GM19328 (cell line): ENCODE data around the gene CYB5B.

Experiments used
- ATAC-seq: cut with Tn5 transposase; IDR thresholded peaks from one replicate; pipeline ENCODE4 v1.9.1; 2021; ENCODE audit warnings: mild to moderate bottlenecking, moderate library complexity; ENCODE audit not compliant: unreplicated experiment

The CYB5B gene

DNA sequence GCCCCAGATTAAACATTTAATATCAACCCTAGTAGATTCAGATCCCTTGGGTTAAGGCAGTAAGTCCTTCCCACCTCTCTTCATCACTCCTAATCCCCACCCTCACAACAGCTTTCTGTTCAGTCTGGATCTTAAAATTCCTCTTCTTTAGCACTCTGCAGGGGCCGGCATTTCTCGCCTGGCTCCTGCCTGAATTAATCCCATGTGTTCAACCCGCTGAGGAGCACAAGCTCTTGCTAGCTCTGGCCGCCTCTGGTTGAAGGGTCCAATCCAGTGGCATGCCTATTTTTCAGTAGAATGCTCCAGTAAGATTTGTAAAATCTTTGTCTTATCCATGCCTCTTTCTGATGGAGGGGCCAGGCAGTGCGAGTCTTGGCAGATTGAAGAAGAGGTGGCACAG lies 59.2 kb downstream of the CYB5B start:
- ATAC-seq = no peak

- ATAC-seq = no peak
These were observed 60.9 kb downstream of the CYB5B start for GRCh38 chr16:69485361-69485760.

DNA sequence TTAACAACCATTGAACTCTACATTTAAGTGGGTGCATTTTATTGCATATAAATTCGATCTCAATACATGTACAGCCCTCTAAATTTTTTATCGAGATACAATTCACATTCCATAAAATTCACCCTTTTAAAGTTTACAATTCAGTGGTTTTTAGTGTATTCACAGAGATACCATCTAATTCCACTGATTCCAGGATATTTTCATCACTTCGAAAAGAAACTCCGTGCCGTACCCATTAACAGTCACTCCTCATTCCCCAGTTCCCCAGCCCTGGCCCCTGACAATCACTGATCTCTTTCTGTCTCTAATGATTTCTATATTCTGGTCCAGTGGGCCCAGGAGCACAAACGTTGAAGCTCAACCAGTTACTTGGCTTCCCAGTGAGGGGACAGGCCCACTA lies 61.4 kb downstream of the CYB5B start:
- ATAC-seq = no peak

DNA sequence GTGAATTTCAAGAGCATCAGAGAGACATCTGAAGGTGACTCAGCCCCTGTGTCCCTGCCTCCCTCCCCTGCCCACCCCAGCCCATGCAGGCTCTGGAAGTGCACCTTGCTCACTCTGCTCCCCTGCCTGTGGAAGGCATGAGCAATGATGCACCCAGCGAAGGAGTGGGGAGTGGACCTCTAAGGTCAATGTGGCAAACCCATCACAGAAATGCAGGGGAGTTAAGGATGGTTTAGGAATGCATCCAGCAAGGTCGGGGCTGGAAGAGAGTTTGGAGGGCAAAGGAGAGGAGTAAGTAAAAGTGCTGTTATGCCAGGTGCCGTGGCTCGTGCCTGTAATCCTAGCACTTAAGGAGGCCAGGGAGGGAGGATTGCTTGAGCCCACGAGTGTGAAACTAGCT lies 61.9 kb downstream of the CYB5B start:
- no peak for ATAC-seq

DNA sequence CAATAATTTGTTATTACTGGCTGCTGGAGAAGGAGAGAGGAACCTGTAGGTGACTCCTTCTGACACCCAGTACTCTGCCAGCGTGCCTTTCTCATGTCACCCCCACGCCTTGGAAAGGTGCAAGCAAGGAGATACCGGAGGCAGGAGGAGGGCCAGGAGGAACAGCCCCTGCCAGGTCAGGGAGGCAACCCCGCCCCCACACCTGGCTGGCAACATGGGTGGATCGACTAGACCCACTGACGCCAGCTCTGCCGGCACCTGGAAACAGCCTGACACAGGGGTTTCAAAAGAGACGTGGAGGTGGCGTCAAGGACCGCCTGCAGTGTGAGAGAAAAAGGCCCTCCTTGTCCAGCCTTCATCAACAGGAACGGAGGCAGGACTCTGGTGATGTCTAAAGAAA lies 62.3 kb downstream of the CYB5B start:
- no peak for ATAC-seq

- no peak for ATAC-seq
These were observed 66.4 kb downstream of the CYB5B start for GRCh38 chr16:69490707-69491324.

- no peak for ATAC-seq
These were observed 70.6 kb downstream of the CYB5B start for GRCh38 chr16:69494991-69495392.

- no peak for ATAC-seq
These were observed 71.4 kb downstream of the CYB5B start for GRCh38 chr16:69495821-69496220.

GRCh38 chr16:69496376-69496775 lies 72.0 kb downstream of the CYB5B start:
- ATAC-seq = no peak

DNA sequence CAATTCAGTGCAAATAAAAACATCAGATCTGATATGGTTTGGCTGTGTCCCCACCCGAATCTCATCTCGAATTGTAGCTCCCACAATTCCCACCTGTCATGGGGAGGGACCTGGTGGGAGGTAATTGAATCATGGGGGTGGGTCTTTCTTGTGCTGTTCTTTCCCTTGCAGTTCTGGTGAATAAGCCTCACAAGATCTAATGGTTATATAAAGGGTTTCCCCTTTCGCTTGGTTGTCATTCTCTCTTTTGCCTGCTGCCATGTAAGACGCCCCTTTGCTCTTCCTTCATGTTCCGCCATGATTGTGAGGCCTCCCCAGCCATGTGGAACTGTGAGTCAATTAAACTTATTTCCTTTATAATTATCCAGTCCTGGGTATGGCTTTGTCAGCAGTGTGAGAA lies 72.5 kb downstream of the CYB5B start:
- no peak for ATAC-seq

DNA sequence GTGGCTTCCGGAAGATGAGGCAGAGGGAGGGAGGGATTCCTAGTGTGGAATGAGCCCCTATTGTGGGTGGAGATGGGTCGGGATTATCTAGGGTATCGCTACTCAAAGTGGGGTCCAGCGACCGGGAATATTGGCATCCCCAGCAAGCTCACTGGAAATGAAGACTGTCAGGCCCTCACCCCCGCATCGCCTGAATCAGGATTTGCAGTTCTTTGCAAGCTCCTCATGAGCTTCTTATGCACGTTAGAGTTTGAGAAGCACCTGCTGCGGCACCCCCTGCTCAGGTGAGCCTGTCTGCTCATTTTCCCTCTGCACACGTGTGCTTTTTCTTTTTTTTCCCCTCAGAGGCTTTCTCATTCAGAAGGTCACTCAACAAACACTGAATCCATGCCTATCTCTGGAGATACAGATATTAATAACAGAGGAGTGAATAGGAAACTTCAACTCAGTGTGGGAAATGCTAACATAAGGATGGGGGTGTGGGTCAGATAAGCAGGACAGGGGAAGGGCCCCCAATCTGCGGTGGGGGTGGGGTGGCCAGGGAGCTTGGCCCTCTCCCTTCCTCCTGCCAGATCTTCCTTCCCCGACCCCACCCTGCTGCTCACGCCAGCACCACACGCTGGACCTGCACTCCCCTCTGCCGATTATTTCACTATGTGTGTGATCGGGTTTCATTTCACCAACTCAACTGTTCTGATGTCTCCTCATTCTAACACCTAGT lies 73.6 kb downstream of the CYB5B start:
- no peak for ATAC-seq

GRCh38 chr16:69498926-69499325 lies 74.5 kb downstream of the CYB5B start:
- no peak for ATAC-seq

DNA sequence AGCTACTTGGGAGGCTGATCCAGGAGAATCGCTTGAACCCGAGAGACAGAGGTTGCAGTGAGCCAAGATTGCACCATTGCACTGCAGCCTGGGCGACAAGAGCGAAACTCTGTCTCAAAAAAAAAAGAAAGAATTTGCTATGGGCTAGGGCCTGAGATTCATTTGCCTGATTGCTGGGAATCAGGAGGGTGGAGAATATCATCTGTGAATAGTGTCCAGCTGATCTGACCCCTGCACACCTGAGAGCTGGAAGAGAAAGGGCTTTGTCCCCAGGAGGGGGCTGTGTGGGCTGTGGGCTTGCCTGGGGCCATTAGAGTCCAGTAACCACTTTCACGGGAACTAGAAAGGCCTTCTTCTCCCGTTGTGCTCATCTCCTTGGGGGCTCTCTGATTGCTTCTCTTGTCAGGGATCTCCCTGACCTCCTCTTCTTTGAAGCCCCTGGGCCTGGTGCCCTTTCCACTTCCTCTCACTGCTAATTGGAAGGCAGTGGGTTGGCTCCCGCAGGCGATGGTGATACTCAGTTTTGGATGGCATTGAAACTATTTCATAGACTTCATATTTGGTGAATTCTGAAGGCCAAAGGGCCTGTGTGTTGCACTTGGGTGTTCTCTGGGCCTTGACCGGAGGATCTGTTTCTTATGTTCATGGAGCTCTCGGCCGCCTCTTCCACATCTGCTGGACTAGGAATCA lies 75.3 kb downstream of the CYB5B start:
- ATAC-seq = no peak

- no peak for ATAC-seq
These were observed 76.1 kb downstream of the CYB5B start for GRCh38 chr16:69500496-69500895.

GRCh38 chr16:69501956-69502745 lies 77.7 kb downstream of the CYB5B start:
- ATAC-seq = no peak

DNA sequence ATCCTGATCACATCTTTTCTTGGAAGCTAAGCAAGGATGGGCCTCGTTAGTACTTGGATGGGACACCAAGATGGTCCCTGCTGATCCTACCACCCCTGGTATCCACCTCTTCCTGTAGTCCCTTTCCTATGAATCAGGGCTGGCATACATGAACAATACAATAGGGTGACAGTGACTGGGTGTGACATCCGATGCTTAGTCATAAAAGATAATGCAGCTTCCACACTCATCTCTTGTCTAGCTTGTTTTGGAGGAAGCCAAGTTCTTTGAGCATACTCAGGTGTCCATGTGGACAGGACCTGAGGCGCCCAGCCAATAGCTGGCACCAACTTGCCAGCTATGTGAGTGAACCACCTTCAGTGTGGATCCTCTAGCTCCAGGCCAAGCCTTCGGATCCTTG lies 78.8 kb downstream of the CYB5B start:
- no peak for ATAC-seq

DNA sequence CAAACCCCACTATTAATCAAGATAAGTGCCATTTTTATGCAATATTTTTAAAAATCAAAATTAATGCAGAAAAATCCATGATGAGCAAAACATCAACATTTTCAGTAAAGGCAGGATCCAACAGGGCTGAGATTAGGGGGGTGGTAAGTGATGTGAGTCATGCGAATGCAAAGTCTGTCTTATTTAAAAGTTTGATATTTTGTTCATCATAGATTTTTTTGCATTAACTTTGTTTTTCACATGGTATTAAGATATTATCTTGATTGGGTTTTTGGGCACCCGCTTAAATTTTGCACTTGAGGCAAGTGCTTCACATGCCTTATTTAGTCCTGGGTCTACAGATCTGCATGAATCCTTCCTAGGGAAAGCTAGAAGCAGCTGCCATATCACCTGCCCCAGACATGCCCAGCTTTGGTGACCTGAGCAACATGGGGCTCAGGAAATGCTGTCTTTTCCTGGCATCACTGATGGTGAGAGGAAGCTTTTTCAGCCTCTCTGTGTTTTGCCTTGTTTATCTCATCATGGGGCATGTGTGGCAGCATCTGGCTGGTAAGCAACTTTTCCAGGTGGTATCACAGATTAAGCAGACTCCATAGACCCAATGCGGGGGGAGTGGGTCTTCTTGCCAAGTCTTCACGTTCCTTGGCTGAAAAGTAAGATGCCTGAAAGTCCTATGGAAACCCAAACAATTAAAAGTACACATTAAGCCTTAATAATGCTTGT lies 83.8 kb downstream of the CYB5B start:
- ATAC-seq = no peak

GRCh38 chr16:69509125-69509524 lies 84.7 kb downstream of the CYB5B start:
- no peak for ATAC-seq

- ATAC-seq = no peak
These were observed 87.2 kb downstream of the CYB5B start for GRCh38 chr16:69511651-69512050.

GRCh38 chr16:69513180-69513966 lies 89.0 kb downstream of the CYB5B start:
- no peak for ATAC-seq
